Peyer's patch (tissue), 4 donors: Measurements from ENCODE around the gene BRD3OS. TPM values are rescaled to one million over a fixed set of nuclear protein-coding genes. Genes with fewer than 3 reads are reported as not detected.
A peak's percentile ranks its signal among the peaks of the same experiment; 100 is the strongest.

Experiments
- DNase-seq, 3 donors: peaks; one replicate each; pipeline ENCODE4 v3.0.0-alpha.2; 2017 to 2019
- H3K27ac ChIP-seq, 4 donors: fragments of 200-600 bp; sonication (generic); one replicate each; pipeline ENCODE4 v1.5.1; 2016 to 2019
- H3K27me3 ChIP-seq, 2 donors: fragments of 200-600 bp; sonication (generic); one replicate each; pipeline ENCODE4 v1.5.1; 2019
- H3K36me3 ChIP-seq, 3 donors: fragments of 200-600 bp; sonication (generic); one replicate each; pipeline ENCODE4 v1.5.1; 2016 to 2019
- H3K4me1 ChIP-seq, 4 donors: fragments of 200-600 bp; sonication (generic); one replicate each; pipeline ENCODE4 v1.5.1; 2016 to 2019
- H3K4me3 ChIP-seq, 4 donors: fragments of 200-600 bp; sonication (generic); 1 replicate in 3 of 4; 2 replicates in 1 of 4; pipeline ENCODE4 v1.5.1; 2016 to 2019; ENCODE audit warnings: mild to moderate bottlenecking in 1 of 4
- H3K9me3 ChIP-seq, 4 donors: fragments of 200-600 bp; sonication (generic); one replicate each; pipeline ENCODE4 v1.5.1; 2016 to 2019; ENCODE audit warnings: mild to moderate bottlenecking in 1 of 4
- POLR2A ChIP-seq, 2 donors: fragments of 450-650 bp; IDR thresholded peaks; one replicate each; pipeline ENCODE4 v1.5.1; 2017; ENCODE audit warnings: antibody characterized with exemption in 2 of 2, mild to moderate bottlenecking in 2 of 2, moderate library complexity in 2 of 2
- total RNA-seq, 4 donors: library from RNA; depleted of rRNA; stranded (reverse); fragments of >200 nt; gene quantifications; one replicate each; pipeline ENCODE4 v1.1.0, GENCODE V29; 2016
- TF ChIP-seq, protein P1 (sequence below), 6 experiments: fragments of 450-650 bp in 4 of 6; fragments of 200-600 bp in 2 of 6; sonication (generic) in 1 of 6; IDR thresholded peaks; one replicate each; pipeline ENCODE4 v1.5.1; 2017 to 2019; ENCODE audit warnings: antibody characterized with exemption in 6 of 6, mild to moderate bottlenecking in 3 of 6, moderate library complexity in 1 of 6

The BRD3OS gene
- total RNA-seq, 4 donors from 2014 or later = 1.4 to 11.6 (median 2.3) TPM

DNA sequence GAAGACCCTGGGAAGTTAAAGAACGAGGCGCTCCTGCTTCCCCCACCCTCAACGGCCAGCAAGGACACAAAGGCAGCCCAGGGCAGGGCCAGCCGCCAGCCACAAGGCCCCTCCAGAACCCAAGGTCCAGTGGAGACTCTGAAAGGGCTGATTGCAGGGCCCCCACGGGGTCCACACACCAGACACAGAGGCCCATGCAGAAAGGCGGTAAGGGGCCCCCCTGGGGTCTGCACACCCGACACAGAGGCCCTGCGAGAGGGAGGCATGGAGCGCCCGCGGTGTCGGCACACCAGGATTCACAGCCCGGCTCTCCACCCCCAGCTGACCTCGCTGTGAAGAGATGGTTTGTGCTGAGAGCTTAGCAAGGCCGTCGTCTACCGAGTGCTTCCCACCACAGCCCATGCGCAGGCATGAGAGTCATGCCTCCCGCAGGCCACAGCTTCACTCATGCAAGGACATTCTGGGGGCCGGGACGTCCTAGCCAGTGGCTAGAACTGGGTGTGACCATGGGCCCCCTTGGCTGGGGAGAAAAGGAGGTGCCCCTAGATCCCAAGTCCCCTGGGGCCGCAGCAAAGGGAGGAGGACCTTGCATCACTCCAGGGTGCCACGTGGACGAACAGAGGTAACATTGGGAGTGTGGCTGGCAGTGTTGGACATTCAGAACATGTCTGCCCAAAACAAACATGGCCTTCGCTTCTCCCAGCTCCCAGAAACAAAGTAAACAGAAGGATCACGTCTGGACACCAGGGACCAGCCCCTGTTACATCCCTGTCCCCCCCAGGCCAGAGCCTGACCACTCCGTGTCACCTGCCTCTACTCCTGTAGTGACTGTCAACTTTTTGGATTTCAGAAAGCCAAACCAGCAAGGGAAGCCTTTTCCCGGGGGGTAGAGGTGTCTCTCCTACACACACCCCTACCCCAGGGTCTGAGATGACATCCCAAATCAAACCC, 32.7 kb downstream of the BRD3OS start:
- Histone ChIP-seq H3K27ac (no peak overlapping the region), H3K36me3 (peaks cover 0 to 6% (median 0%) of the 10 kb centered on the region in 3 donors)
- peak in 1 of 3 donors; percentile 30 for DNase-seq

DNA sequence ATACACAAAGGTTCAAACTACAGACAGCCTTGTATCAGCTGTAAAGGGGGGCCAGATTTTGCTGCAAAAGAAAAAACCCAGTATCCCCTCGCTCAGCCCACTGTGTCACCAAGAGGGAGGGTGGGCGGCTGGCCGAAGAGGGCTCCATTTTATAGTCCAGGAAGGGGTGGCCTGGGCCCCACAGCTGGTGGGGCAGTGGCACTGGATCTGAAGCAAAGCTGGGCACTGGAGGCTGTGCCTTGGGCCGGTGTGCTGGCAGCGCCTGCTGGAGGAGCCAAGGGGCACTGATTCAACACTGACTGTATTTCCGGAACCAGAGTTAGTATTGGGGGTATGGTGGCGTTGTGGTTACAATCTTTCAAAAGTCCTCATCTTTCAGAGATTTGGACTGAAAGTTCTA, 33.4 kb downstream of the BRD3OS start:
- Histone ChIP-seq H3K27ac (no peak overlapping the region), H3K9me3 (no peaks in the 10 kb centered on the region), H3K27me3 (no peaks in the 10 kb centered on the region), H3K36me3 (no peaks in the 10 kb centered on the region), H3K4me1 (peaks cover 11 to 79% (median 25%) of the 10 kb centered on the region in 4 donors), H3K4me3 (no peak overlapping the region)
- DNase-seq = peak in 1 of 3 donors; percentile 36
- no peak for TF ChIP-seq POLR2A (IDR thresholded peaks at IDR 0.05)
- TF ChIP-seq, protein P1, sequence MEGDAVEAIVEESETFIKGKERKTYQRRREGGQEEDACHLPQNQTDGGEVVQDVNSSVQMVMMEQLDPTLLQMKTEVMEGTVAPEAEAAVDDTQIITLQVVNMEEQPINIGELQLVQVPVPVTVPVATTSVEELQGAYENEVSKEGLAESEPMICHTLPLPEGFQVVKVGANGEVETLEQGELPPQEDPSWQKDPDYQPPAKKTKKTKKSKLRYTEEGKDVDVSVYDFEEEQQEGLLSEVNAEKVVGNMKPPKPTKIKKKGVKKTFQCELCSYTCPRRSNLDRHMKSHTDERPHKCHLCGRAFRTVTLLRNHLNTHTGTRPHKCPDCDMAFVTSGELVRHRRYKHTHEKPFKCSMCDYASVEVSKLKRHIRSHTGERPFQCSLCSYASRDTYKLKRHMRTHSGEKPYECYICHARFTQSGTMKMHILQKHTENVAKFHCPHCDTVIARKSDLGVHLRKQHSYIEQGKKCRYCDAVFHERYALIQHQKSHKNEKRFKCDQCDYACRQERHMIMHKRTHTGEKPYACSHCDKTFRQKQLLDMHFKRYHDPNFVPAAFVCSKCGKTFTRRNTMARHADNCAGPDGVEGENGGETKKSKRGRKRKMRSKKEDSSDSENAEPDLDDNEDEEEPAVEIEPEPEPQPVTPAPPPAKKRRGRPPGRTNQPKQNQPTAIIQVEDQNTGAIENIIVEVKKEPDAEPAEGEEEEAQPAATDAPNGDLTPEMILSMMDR (IDR thresholded peaks at IDR 0.05) = no peak

More for the DNA sequence above, 32.7 kb downstream of the BRD3OS start:
- TF ChIP-seq POLR2A (IDR thresholded peaks at IDR 0.05) = no peak
- TF ChIP-seq, protein P1 (IDR thresholded peaks at IDR 0.05) = no peak
- Histone ChIP-seq H3K9me3 (no peaks in the 10 kb centered on the region), H3K27me3 (no peaks in the 10 kb centered on the region), H3K4me1 (peaks cover 11 to 72% (median 23%) of the 10 kb centered on the region in 4 donors), H3K4me3 (no peak overlapping the region)

DNA sequence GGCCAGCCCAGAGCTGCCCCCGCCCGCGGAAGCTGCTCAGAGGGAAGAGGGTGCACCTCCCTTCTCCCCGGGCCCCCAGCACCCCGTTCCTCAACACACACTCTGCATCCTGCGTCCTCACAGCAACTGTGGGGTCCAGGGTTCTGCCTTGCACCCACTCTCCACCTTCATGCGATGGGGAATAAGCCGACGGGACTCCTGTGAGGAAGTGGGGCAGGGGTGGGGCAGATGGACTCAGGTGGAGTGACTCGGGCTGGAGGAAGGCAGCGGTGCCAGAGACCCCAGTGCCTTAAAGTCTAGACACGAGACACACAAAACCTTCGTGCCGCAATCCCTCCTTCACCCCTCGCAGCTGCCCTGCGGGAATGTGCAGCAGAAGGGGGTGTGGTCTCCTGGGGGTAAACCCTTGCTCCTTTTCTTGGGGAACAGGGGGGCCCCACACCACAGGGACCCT, 33.9 kb downstream of the BRD3OS start:
- Histone ChIP-seq H3K36me3 (no peaks in the 10 kb centered on the region), H3K27ac (peak overlapping the region in 1 of 4 donors; percentile 61), H3K27me3 (no peaks in the 10 kb centered on the region), H3K9me3 (no peaks in the 10 kb centered on the region), H3K4me3 (no peak overlapping the region), H3K4me1 (peaks cover 11 to 81% (median 25%) of the 10 kb centered on the region in 4 donors)
- no peak for TF ChIP-seq POLR2A (IDR thresholded peaks at IDR 0.05)
- TF ChIP-seq, protein P1 (IDR thresholded peaks at IDR 0.05) = no peak
- DNase-seq = peak in 2 of 3 donors; percentile 29 to 43

DNA sequence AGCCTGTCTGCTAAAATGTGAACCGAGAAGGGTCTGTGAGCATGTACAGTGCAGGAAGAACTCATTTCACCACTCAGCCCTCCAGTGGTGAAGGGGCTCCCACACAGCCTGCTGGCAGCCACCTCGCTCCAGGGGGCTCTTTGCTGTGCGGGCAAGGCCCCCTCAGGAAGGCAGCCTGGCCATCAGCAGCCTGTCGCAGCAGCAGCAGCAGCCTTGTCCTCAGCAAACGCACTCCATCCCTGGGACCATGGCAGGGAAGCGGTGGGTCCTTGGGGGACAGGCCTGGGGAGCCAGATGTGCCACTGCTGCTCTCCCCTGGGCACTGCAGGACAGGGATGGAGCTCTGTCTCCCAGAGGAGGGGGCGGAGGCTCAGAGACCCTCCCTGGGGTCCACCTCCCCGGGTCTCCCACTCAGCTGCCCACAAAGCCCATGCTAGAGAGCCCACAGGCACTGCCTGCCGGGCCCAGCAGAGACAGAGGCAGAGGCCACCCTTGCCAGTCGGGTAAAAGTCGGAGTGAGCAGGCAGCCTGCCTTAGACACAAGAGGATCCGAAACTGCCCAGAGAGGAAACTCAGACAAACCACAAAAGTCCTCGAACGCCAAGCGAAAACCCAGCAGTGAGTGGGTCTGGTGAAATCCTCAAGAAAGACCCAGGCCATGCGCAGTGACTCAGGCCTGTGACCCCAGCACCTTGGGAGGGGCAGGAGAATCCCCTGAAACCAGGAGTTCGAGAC, 34.5 kb downstream of the BRD3OS start:
- Histone ChIP-seq H3K4me1 (peaks cover 11 to 80% (median 25%) of the 10 kb centered on the region in 4 donors), H3K27ac (peak overlapping the region in 1 of 4 donors; percentile 61), H3K4me3 (peak overlapping the region in 1 of 4 donors; percentile 18), H3K9me3 (no peaks in the 10 kb centered on the region), H3K36me3 (no peaks in the 10 kb centered on the region), H3K27me3 (no peaks in the 10 kb centered on the region)
- TF ChIP-seq POLR2A (IDR thresholded peaks at IDR 0.05) = no peak
- TF ChIP-seq, protein P1 (IDR thresholded peaks at IDR 0.05) = no peak
- peak; percentile 49 to 78 (median 69) for DNase-seq

DNA sequence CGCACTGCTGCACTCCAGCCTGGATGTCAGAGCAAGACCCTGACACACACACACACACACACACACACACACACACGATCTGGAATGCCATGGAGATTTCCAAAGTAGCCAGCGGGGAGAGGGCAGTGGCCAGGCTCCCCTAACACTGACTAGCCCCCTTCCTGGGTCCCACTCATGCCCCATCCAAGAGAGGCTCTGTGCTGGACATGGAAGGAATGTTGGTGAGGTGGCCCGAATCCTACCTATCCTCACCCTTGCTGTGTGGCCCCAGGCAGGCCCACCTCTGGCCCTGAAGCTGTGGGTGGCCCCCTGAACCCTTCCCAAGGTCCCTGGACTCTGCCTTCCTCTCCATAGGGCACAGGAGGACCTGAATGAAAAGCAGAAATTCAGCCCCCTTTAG, 35.3 kb downstream of the BRD3OS start:
- Histone ChIP-seq H3K4me3 (no peak overlapping the region), H3K4me1 (peaks cover 11 to 80% (median 27%) of the 10 kb centered on the region in 4 donors), H3K27ac (no peak overlapping the region), H3K9me3 (no peaks in the 10 kb centered on the region), H3K36me3 (no peaks in the 10 kb centered on the region), H3K27me3 (no peaks in the 10 kb centered on the region)
- TF ChIP-seq, protein P1 (IDR thresholded peaks at IDR 0.05) = no peak
- TF ChIP-seq POLR2A (IDR thresholded peaks at IDR 0.05) = no peak
- peak in 1 of 3 donors; percentile 26 for DNase-seq
